Left forelimb (tissue), 1 donor: Measurements from ENCODE around the gene KRTAP10-3.

ENCODE experiments used
- DNase-seq: peaks from one replicate; pipeline ENCODE4 v3.0.0-alpha.2; 2018; ENCODE audit warnings: low spot score

Gene KRTAP10-3

DNA sequence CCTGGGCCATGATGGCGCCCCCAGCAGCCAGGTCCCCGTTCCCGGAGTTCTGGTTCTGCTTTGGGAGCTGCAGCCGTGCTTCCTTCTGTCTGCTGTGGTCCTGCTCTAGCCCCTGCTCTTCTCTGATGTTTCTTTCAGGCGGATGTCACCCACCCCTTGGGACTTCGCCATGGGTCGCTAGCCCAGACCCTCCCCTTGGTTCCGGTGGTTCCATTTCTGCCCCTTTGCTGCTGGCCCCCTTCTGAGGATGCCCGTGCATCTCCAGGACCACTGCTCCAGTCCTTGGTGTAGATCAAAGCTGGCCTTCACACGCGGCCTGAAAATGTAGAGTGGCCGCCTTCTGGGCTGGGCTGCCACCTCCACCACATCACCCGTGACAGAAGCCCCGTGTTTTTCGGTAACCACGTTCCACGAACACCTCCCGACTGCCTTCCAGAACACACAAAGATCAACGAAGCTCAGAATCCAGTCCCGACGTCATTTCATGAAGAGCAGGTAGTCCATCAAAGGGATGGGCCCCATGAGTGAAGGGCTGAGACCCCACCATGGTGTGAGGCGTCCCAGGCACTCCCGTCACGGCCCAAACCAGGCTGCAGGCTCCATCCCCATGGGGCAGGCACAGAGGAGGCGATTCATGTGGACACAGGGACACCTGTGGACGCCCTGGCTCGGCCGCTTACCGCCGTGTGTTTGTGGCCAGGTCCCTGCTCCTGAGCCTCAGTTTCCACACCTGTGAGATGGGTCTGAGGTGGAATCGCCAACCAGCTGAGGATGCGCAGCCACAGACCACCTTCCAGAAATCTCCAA lies 43.0 kb downstream of the KRTAP10-3 start:
- no peak for DNase-seq

GRCh38 chr21:44514746-44515358 lies 43.7 kb downstream of the KRTAP10-3 start:
- no peak for DNase-seq

GRCh38 chr21:44514218-44514520 lies 44.4 kb downstream of the KRTAP10-3 start:
- DNase-seq = no peak

GRCh38 chr21:44513389-44514217 lies 45.0 kb downstream of the KRTAP10-3 start:
- no peak for DNase-seq

DNA sequence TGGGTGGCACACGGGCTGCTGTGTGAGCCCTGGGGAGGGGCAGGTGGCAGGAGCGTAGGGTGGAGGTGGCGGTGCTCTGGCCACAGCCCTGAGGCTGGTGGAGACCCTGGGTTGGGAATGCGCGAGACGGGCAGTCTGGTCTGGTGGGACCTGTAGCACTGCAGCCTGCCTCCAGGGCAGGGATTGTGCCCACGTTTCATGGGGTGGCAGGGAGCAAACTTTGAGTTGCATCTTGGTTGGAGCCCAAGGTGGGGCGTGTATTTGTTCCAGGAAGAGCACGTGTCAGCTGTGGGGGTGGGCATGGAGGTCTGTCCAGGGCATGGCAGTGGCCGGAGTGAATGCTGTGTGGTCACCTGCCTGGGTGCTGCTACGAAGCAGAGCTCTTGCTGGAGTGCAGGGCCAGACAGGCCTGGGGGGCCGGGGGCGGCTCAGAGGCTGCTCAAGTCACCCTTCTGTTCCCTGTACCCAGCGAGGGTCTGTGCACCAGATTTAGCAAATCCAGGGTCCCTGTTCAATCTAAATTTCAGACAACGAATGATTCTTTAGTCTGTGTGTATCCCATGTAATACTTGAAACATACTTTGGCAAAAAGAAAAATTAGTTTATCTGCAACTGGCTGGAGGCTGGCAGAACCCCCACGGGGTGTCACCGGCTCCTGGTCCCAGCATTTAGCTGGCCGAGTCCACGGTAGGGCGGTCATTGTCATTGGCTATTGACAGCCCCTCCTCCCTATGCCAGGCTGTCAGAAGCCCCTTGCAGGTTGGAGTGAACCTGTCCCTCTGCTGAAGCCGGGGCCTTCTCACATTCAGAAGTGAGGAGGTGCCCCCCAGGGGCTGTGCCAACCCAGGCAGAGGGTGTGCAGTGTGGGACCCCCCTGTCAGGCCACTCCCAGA lies 45.9 kb downstream of the KRTAP10-3 start:
- no peak for DNase-seq

GRCh38 chr21:44511938-44512275 lies 46.7 kb downstream of the KRTAP10-3 start:
- DNase-seq = no peak

- no peak for DNase-seq
Observed at GRCh38 chr21:44511219-44511937, 47.2 kb downstream of the KRTAP10-3 start.

DNA sequence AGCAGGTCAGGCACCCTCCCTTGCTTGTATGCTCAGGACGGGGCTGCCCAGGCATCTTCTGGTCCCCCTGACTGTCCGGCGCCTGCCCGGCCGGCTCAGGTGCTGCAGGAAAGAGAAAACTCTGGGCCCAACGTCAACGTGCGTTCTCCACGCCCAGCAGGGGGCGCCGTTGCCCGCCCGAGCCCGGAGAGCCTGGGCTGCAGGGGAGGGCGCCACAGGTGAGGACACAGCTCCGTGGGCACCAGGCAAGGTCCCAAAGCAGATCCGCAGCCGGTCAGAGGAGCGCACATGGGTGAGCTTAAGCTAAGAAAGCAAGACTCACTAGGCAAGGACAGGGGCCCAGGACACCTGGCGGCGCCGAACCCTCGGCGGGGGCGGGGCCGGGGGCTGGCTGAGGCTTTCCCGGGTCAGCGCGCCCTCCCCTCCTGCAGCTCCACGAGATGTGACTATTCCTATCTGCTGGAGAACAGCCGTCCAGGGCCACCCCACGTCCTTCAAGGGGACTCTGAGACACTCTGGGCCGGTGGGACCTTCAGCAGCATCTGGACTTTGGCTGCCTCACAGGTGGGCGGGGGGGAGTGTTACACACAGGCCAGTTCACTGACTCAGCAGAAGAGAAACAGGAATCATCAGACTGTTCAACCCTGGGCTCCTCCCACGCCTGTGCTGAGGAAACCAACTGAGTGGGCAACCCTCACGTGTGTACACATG lies 47.9 kb downstream of the KRTAP10-3 start:
- DNase-seq = no peak

GRCh38 chr21:44510109-44510507 lies 48.5 kb downstream of the KRTAP10-3 start:
- DNase-seq = no peak

GRCh38 chr21:44509539-44509938 lies 49.1 kb downstream of the KRTAP10-3 start:
- no peak for DNase-seq

DNA sequence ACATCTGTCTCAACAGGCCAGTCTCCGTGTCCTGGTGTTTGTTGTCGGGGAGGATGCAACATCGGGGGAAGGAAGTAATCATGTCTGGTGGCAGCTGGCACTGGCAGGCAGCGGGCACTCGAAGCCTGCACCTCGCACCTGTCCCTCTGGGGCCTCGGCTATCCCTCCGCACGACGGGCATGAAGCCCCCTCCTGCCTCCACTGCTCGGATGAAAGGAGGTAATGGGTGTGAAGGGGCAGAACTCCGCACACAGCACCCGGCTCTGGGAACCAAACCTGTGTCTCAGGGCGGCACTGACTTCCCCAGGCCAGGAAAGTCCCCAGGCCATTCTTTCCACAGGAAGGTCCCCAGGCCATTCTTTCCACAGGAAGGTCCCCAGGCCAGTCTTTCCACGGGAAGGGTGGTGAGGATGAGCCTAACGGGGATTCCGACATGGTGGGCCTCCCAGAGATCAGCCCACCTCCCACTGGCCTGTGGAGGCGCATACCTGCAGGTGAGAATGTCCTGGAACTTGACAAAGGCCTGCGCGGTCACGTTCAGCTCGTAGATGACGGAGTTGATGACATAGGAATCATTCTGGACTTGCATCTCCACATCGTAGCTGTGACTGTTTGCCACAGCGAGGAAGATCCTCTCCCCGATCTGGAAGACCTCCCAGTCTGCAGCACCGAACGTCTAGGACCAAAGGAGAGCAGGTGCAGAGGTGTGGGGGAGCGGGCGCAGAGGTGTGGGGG lies 49.7 kb downstream of the KRTAP10-3 start:
- DNase-seq = no peak

DNA sequence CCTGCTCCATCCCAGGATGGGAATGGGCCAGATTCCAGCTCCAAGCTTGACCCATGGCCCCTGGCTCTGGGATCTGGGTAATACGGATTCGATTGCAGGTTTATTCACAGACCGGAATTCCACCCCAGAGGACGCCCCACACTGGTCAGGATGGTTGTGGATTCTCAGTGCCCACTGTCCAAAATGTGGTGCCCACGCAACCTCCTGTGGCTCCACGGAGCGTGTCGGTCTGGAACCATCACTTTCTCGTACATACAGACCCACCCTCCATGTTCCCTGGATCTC lies 50.2 kb downstream of the KRTAP10-3 start:
- DNase-seq = no peak
